ENCODE measurements around the gene COX18. TPM values are rescaled to one million over a fixed set of nuclear protein-coding genes. Genes with fewer than 3 reads are reported as not detected.

The COX18 gene
- total and polyA plus RNA-seq, 2 of the 4 experiments (the other 2 are of a cell fraction) = 8.0 to 22.0 TPM

DNA sequence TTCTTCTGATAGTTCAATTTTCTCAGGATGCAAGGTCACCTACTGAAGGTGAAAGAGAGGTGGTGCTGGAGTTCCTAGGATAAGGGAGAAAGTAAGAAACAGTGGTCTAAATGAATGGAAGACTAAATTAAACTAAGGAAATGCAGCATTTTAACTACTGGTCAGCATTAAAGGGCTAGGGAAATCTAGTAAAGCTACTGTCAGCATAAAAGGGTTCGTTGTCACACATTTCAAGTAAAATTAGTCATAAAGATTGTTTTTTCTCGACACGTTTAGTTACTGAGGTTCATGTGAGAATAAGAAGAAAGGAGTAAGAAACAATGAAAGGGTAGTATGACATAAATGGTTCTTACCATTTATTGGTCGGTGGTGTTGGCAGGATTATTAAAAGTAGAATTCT lies 40.0 kb upstream of the COX18 start:
- in situ Hi-C loops (cut with MboI; ENCODE audit: low sequenced_read_pairs) = no loop called here
- Histone ChIP-seq H3K14ac (replicated peaks; ENCODE audit: low read depth, low read length) (no peak overlapping the region), H2BK120ac (ENCODE audit: low read depth, low read length) (no peak overlapping the region), H2AK5ac (ENCODE audit: low read depth, low read length) (no peak overlapping the region), H3K4me3 (ENCODE audit: insufficient read depth, low read depth, low read length) (no peak overlapping the region), H4K91ac (ENCODE audit: insufficient read depth, low read depth, low read length) (no peak overlapping the region), H3K4me2 (ENCODE audit: low read depth, low read length) (no peak overlapping the region), H3K18ac (ENCODE audit: low read depth, low read length) (no peak overlapping the region), H3K9me1 (ENCODE audit: insufficient read depth, low read length) (no peaks in the 10 kb centered on the region), H2BK20ac (ENCODE audit: low read depth, low read length) (no peak overlapping the region), H4K5ac (ENCODE audit: low read depth, low read length) (no peak overlapping the region), H3K36me3 (ENCODE audit: control insufficient read depth, insufficient read depth, low read length) (peaks cover 28% of the 10 kb centered on the region), H2BK5ac (ENCODE audit: low read depth, low read length, poor library complexity, severe bottlenecking) (no peak overlapping the region), H3K27ac (ENCODE audit: insufficient read depth, low read length) (no peak overlapping the region), H3K56ac (ENCODE audit: extremely low read depth, insufficient read depth, low read length) (no peak overlapping the region), H4K20me1 (ENCODE audit: insufficient read depth, low read length) (no peaks in the 10 kb centered on the region), H3K23ac (ENCODE audit: low read depth, low read length) (no peak overlapping the region), H3K9ac (ENCODE audit: low read depth, low read length) (no peak overlapping the region), H2AFZ (replicated peaks; ENCODE audit: low read length, poor library complexity) (no peak overlapping the region), H3K79me1 (ENCODE audit: low read depth in 1 of 2, low read length in 2 of 2) (peaks cover 0 to 4% of the 10 kb centered on the region in 2 experiments; a peak in 2 of 4 replicates), H3K27me3 (ENCODE audit: control insufficient read depth, insufficient read depth, low read length) (no peaks in the 10 kb centered on the region), H2AK9ac (replicated peaks; ENCODE audit: low read depth, low read length, poor library complexity) (no peak overlapping the region), H3K4ac (ENCODE audit: low read depth, low read length) (no peak overlapping the region), H3K4me1 (ENCODE audit: control insufficient read depth, insufficient read depth, low read length) (no peaks in the 10 kb centered on the region), H2BK15ac (ENCODE audit: low read depth, low read length) (no peak overlapping the region), H4K8ac (ENCODE audit: low read depth in 2 of 2, low read length in 2 of 2) (no peak overlapping the region), H3K9me3 (ENCODE audit: control insufficient read depth, insufficient read depth, low read length) (no peaks in the 10 kb centered on the region)
- WGBS, 2 experiments (ENCODE audit: extremely low coverage in 2 of 2, insufficient read length in 1 of 2) = no CpG with 5 or more reads among the region's 4 CpGs
- ATAC-seq (ENCODE audit: low read depth) (no peak), DNase-seq (no peak)
- intact Hi-C loops (cut with micrococcal nuclease) = no loop called here
- ChIA-PET POLR2A (ENCODE audit: unreplicated experiment) (no interaction called here), CTCF (no interaction called here)
- TF ChIP-seq MXI1 (IDR thresholded peaks at IDR 0.05; ENCODE audit: borderline replicate concordance, low read depth, low read length) (no peak), POLR2A (IDR thresholded peaks at IDR 0.05; ENCODE audit: low read depth, low read length) (no peak), BHLHE40 (IDR thresholded peaks at IDR 0.05; ENCODE audit: low read depth, low read length) (no peak), MAFK (IDR thresholded peaks at IDR 0.05; ENCODE audit: low read depth, low read length) (peak; percentile 60), USF2 (IDR thresholded peaks at IDR 0.05; ENCODE audit: low read depth, low read length) (no peak), MAZ (IDR thresholded peaks at IDR 0.05; ENCODE audit: borderline replicate concordance, low read depth, low read length) (no peak), NFE2L2 (IDR thresholded peaks at IDR 0.05; ENCODE audit: low read depth, low read length) (no peak), CEBPB (IDR thresholded peaks at IDR 0.05; ENCODE audit: low read depth, low read length) (no peak), CHD1 (IDR thresholded peaks at IDR 0.05; ENCODE audit: low read depth, low read length) (no peak)
- dilution Hi-C loops (cut with HindIII; ENCODE audit: low sequenced_read_pairs, unreplicated experiment) = no loop called here
- no TSS peak for BruUV-seq (replicated peaks)
